Measurements from ENCODE around the gene PGP.

PGP gene

DNA sequence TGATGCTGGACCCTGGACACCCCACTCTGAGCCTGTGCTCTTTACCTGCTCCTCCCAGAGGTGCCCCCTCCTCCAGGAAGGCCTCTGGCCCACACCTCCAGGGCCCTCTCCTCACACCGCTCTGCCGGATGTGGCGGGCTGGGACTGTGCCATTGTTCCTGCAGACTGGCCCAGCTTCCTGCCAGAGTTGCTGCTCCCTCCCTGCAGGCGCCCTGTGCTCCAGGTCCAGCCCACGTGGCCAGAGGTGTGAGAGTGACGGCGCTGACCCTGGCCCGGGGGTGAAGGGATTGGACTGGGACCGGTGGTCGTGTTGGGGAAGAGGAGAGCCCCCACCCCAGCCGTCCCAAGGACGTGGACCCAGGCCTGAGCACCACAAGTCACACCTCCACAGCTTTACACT is 14.5 kb upstream of the PGP start:
- no peak for DNase-seq (ENCODE audit: low read depth)
- in situ Hi-C loops (cut with HindIII; ENCODE audit: low sequenced_read_pairs) = no loop called here
- TF ChIP-seq, protein P1, sequence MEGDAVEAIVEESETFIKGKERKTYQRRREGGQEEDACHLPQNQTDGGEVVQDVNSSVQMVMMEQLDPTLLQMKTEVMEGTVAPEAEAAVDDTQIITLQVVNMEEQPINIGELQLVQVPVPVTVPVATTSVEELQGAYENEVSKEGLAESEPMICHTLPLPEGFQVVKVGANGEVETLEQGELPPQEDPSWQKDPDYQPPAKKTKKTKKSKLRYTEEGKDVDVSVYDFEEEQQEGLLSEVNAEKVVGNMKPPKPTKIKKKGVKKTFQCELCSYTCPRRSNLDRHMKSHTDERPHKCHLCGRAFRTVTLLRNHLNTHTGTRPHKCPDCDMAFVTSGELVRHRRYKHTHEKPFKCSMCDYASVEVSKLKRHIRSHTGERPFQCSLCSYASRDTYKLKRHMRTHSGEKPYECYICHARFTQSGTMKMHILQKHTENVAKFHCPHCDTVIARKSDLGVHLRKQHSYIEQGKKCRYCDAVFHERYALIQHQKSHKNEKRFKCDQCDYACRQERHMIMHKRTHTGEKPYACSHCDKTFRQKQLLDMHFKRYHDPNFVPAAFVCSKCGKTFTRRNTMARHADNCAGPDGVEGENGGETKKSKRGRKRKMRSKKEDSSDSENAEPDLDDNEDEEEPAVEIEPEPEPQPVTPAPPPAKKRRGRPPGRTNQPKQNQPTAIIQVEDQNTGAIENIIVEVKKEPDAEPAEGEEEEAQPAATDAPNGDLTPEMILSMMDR (IDR thresholded peaks at IDR 0.05; ENCODE audit: low read depth, low read length, missing control alignments) = no peak
- no peak overlapping the region for H3K4me3 ChIP-seq (ENCODE audit: low read depth, low read length)

DNA sequence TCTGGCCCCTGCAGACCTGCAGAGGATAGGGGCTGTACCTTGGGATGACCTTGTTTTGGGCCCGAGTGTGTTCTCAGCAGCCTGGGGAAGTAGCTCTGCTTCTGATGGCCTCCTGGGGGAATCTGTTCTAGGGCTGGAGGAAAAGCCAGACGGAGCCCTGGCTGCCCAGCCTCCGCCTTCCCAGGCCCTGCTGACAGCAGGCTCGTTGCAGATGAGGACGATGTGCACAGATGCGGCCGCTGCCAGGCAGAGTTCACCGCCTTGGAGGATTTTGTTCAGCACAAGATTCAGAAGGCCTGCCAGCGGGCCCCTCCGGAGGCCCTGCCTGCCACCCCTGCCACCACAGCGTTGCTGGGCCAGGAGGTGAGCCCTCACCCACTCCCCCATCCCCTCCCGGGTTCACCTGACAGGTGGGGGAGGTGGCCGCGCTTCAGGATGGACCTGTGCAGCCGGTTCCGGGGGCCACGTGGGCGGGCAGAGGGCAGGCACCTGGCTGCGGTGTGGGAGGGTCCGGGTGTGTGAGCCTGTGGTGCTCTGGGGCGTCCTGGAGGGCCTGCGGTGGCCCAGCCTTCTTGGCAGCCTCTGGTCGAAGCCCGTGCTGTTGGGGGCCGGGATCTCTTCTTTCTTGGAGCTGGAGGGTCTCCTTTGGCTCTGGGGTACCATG is 13.7 kb upstream of the PGP start:
- in situ Hi-C loops (cut with HindIII; ENCODE audit: low sequenced_read_pairs) = no loop called here
- TF ChIP-seq, protein P1 (IDR thresholded peaks at IDR 0.05; ENCODE audit: low read depth, low read length, missing control alignments) = no peak

DNA sequence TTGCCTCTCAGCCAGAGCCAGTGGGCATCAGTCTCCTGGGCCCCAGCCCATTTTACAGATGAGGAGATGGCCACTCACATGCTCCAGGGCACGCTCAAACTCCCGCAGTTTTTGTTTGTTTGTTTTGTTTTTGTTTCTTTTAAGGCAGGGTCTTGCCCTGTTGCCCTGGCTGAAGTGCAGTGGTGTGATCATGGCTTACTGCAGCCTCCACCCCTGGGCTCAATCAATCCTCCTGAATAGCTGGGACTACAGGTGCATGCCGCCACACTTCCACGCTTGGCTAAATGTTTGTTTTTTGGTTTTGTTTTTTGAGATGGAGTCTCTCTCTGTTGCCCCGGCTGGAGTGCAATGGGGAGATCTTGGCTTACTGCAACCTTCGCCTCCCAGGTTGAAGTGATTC is 12.3 kb upstream of the PGP start:
- in situ Hi-C loops (cut with HindIII; ENCODE audit: low sequenced_read_pairs) = no loop called here
- no peak overlapping the region for H3K4me3 ChIP-seq (ENCODE audit: low read depth, low read length)
- TF ChIP-seq, protein P1 (IDR thresholded peaks at IDR 0.05; ENCODE audit: low read depth, low read length, missing control alignments) = no peak
- no peak for DNase-seq (ENCODE audit: low read depth)

More for the DNA sequence above, 13.7 kb upstream of the PGP start:
- DNase-seq (ENCODE audit: low read depth) = no peak
- no peak overlapping the region for H3K4me3 ChIP-seq (ENCODE audit: low read depth, low read length)

DNA sequence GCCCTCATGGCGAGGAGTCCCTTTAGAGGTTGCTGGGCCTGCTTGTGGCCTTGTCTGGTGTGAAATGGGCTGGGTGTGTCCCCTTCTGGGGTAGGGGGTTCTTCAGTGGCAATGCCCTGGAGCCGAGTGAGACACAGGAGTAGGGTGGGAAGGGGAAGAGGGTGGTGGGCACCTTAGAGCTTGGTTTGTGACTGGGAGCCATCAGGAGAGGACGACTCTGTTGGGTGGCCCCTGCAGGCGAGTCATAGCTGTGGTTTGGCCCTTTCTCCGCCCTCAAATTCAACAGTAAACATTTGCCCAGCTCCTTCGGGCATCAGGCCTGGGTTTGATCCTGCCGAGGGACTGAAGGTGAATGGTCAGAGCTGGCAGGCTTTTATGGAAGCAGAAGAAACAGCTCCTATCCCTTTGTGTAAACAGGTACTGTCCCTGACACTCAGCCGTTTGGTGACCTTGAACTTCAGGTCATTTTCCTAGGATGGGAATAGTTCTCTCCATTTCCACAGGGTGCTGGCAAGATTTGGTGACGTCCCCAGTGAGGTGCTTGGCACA is 11.7 kb upstream of the PGP start:
- TF ChIP-seq, protein P1 (IDR thresholded peaks at IDR 0.05; ENCODE audit: low read depth, low read length, missing control alignments) = no peak
- H3K4me3 ChIP-seq (ENCODE audit: low read depth, low read length) = no peak overlapping the region
- in situ Hi-C loops (cut with HindIII; ENCODE audit: low sequenced_read_pairs) = no loop called here
- DNase-seq (ENCODE audit: low read depth) = no peak

DNA sequence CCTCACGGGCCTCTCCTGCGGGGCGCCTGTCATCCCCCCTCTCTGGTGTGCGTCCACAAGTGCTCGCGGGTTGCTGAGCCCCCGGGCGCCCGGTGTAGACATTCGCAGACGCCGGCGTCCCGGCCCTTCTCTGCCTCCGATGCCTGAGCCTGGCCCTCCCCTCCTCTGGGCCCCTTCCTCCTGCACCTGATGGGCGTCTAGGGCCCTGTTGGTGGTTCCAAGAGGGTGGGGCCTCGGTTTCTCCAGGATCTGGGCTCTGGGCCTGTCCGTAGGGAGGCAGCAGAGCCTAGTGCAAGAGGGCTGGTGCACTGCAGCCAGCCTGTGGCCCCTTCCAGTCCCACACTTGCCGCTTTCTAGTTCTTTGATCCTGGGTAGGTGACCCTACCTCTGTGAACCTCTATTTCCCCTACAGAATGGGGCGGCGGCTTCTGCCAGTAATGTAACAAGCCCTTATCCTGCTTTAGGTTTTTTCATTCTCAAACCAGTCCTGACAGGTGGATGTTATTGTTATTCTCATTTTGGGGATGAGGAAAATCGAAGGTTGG is 9.4 kb upstream of the PGP start:
- TF ChIP-seq, protein P1 (IDR thresholded peaks at IDR 0.05; ENCODE audit: low read depth, low read length, missing control alignments) = peak; percentile 27
- peak overlapping the region; percentile 92 for H3K4me3 ChIP-seq (ENCODE audit: low read depth, low read length)
- in situ Hi-C loops (cut with HindIII; ENCODE audit: low sequenced_read_pairs) = no loop called here
- peak; percentile 15 for DNase-seq (ENCODE audit: low read depth)

DNA sequence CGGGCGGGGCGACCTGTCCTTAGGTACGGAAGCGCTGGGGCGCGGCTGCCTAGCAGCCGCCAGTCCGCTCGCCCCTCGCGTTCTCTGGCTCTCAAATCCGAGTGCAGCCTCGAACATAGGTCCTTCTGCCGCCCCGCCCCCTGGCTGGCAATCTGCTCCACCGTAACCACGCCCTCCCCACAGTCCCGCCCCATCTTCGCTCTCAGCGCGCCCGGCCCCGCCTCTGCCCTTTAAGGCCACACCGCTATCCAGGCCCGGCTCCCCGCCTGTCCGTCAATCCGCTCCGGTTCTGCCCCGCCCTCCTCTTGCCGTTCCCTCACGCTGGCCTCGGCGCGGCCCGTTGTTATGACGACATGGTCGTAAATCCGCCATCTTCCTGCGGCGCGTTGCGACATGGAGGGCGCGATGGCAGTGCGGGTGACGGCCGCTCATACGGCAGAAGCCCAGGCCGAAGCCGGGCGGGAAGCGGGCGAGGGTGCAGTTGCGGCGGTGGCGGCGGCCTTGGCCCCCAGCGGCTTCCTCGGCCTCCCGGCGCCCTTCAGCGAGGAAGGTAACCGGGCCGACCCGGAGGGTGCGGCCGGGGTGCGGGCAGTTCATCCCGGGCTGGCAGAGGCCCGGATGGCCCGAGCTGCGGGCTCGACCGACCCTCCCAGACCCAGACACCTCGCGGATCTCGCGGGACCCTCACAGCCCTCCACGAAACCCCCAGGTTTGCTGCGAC is 8.7 kb upstream of the PGP start, which contains the start of gene E4F1:
Gene E4F1, plus strand, starts transcription at position 371 of the 721 bp plus-strand sequence. Its CDS starts 23 bp downstream, at position 394.
- TF ChIP-seq, protein P1 (IDR thresholded peaks at IDR 0.05; ENCODE audit: low read depth, low read length, missing control alignments) = no peak
- peak; percentile 98 for DNase-seq (ENCODE audit: low read depth)
- in situ Hi-C loops (cut with HindIII; ENCODE audit: low sequenced_read_pairs) = no loop called here
- peak within 1 kb of the TSS; percentile 92 for H3K4me3 ChIP-seq (ENCODE audit: low read depth, low read length)
